Hematopoietic multipotent progenitor cell (in vitro differentiated cells): Measurements from ENCODE around the gene LRWD1. TPM values are rescaled to one million over a fixed set of nuclear protein-coding genes. Genes with fewer than 3 reads are reported as not detected.
"Not testable (repeated sequence)": the region's sequence is repeated elsewhere in the genome, so short reads cannot be mapped to it uniquely, and the experiment has no call there.

Experiments
- DNase-seq, 3 donors: peaks; one replicate each; pipeline ENCODE4 v3.0.0-alpha.2; 2011 to 2015; ENCODE audit warnings: low read depth in 2 of 3, low spot score in 2 of 3
- total RNA-seq: library from RNA; depleted of rRNA; stranded (reverse); fragments of >200 nt; gene quantifications from one replicate; pipeline ENCODE4 v1.2.3, GENCODE V29; 2012

The LRWD1 gene
- total RNA-seq, 1 donor = 27.7 TPM

GRCh38 chr7:102493220-102493935 lies 28.6 kb downstream of the LRWD1 start:
- peak in 1 of 3 donors; percentile 14 for DNase-seq

GRCh38 chr7:102494026-102494425 lies 29.2 kb downstream of the LRWD1 start:
- DNase-seq = not testable (repeated sequence)

GRCh38 chr7:102494473-102495149 lies 29.8 kb downstream of the LRWD1 start:
- not testable (repeated sequence) for DNase-seq

- DNase-seq = not testable (repeated sequence)
Measured at GRCh38 chr7:102496861-102497260, 32.1 kb downstream of the LRWD1 start.

GRCh38 chr7:102497308-102497707 lies 32.5 kb downstream of the LRWD1 start:
- not testable (repeated sequence) for DNase-seq

GRCh38 chr7:102498321-102498720 lies 33.5 kb downstream of the LRWD1 start:
- not testable (repeated sequence) for DNase-seq

- DNase-seq = not testable (repeated sequence)
Measured at GRCh38 chr7:102503141-102503540, 38.4 kb downstream of the LRWD1 start.

- DNase-seq = not testable (repeated sequence)
Measured at GRCh38 chr7:102505298-102506185, 40.8 kb downstream of the LRWD1 start.

GRCh38 chr7:102507410-102508088 lies 42.8 kb downstream of the LRWD1 start:
- not testable (repeated sequence) for DNase-seq

- DNase-seq = not testable (repeated sequence)
Measured at GRCh38 chr7:102510575-102510974, 45.8 kb downstream of the LRWD1 start.

- DNase-seq = not testable (repeated sequence)
Measured at GRCh38 chr7:102511860-102512522, 47.2 kb downstream of the LRWD1 start.

- DNase-seq = peak in 1 of 3 donors; percentile 95
Measured at GRCh38 chr7:102512642-102513221, 47.9 kb downstream of the LRWD1 start.

GRCh38 chr7:102514881-102515721 lies 50.3 kb downstream of the LRWD1 start:
- not testable (repeated sequence) for DNase-seq

GRCh38 chr7:102515889-102516288 lies 51.1 kb downstream of the LRWD1 start:
- not testable (repeated sequence) for DNase-seq

- not testable (repeated sequence) for DNase-seq
Measured at GRCh38 chr7:102516951-102517350, 52.2 kb downstream of the LRWD1 start.

- DNase-seq = peak in 1 of 3 donors; percentile 9
Measured at GRCh38 chr7:102517550-102518147, 52.9 kb downstream of the LRWD1 start, which contains the start of gene RASA4B. Gene RASA4B, minus strand, starts transcription at chr7:102517777. Its CDS starts 67 bp downstream, at chr7:102517710.

GRCh38 chr7:102520797-102521196 lies 56.0 kb downstream of the LRWD1 start:
- DNase-seq = not testable (repeated sequence)
